Measurements from ENCODE around the gene STT3B.

GRCh38 chr3:31505371-31506048, 27.2 kb upstream of the STT3B start:
- TF ChIP-seq, protein P1, sequence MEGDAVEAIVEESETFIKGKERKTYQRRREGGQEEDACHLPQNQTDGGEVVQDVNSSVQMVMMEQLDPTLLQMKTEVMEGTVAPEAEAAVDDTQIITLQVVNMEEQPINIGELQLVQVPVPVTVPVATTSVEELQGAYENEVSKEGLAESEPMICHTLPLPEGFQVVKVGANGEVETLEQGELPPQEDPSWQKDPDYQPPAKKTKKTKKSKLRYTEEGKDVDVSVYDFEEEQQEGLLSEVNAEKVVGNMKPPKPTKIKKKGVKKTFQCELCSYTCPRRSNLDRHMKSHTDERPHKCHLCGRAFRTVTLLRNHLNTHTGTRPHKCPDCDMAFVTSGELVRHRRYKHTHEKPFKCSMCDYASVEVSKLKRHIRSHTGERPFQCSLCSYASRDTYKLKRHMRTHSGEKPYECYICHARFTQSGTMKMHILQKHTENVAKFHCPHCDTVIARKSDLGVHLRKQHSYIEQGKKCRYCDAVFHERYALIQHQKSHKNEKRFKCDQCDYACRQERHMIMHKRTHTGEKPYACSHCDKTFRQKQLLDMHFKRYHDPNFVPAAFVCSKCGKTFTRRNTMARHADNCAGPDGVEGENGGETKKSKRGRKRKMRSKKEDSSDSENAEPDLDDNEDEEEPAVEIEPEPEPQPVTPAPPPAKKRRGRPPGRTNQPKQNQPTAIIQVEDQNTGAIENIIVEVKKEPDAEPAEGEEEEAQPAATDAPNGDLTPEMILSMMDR (IDR thresholded peaks at IDR 0.05; ENCODE audit: low read length) = no peak
- TF ChIP-seq EZH2 (optimal IDR thresholded peaks at IDR 0.05; ENCODE audit: low read depth, low read length) = no peak
